H9 (cell line): ENCODE data around the gene MAPK14. TPM values are rescaled to one million over a fixed set of nuclear protein-coding genes. Genes with fewer than 3 reads are reported as not detected.

ENCODE experiments used
- DNase-seq: peaks from one replicate; pipeline ENCODE4 v3.0.0-alpha.2; 2017
- H2AFZ ChIP-seq: one replicate; pipeline ENCODE4 v1.6.1; 2013; ENCODE audit warnings: mild to moderate bottlenecking, low read length, control low read depth, moderate library complexity
- H2AK5ac ChIP-seq: 2 replicates; pipeline ENCODE4 v1.6.1; 2013; ENCODE audit warnings: low read length, control low read depth, mixed read lengths; ENCODE audit not compliant: insufficient read length
- H2BK120ac ChIP-seq: one replicate; pipeline ENCODE4 v1.6.1; 2013; ENCODE audit warnings: low read depth, mild to moderate bottlenecking, low read length, control low read depth, inconsistent platforms; ENCODE audit not compliant: poor library complexity, severe bottlenecking
- H2BK12ac ChIP-seq: 2 replicates; pipeline ENCODE4 v1.6.1; 2013; ENCODE audit warnings: low read length, control low read depth, mixed read lengths, low read depth; ENCODE audit not compliant: insufficient read length
- H2BK15ac ChIP-seq: 2 replicates; pipeline ENCODE4 v1.6.1; 2013; ENCODE audit warnings: low read depth, low read length, control low read depth
- H2BK20ac ChIP-seq: one replicate; pipeline ENCODE4 v1.6.1; 2013; ENCODE audit warnings: low read depth, mild to moderate bottlenecking, low read length, control low read depth, inconsistent platforms; ENCODE audit not compliant: poor library complexity, severe bottlenecking
- H2BK5ac ChIP-seq: 2 replicates; pipeline ENCODE4 v1.6.1; 2013; ENCODE audit warnings: low read length, control low read depth, mixed read lengths; ENCODE audit not compliant: insufficient read length
- H3K14ac ChIP-seq: 2 replicates; pipeline ENCODE4 v1.6.1; 2013; ENCODE audit warnings: low read length, control low read depth; ENCODE audit not compliant: insufficient read depth
- H3K18ac ChIP-seq: 2 replicates; pipeline ENCODE4 v1.6.1; 2013; ENCODE audit warnings: low read depth, mild to moderate bottlenecking, mixed read lengths, low read length, control low read depth; ENCODE audit not compliant: insufficient read length
- H3K23ac ChIP-seq: 2 replicates; pipeline ENCODE4 v1.6.1; 2013; ENCODE audit warnings: low read length, control low read depth, mixed read lengths, low read depth; ENCODE audit not compliant: insufficient read length
- H3K23me2 ChIP-seq: 2 replicates; pipeline ENCODE4 v1.6.1; 2013; ENCODE audit warnings: low read depth, mild to moderate bottlenecking, mixed read lengths, low read length, control low read depth; ENCODE audit not compliant: insufficient read length, poor library complexity, severe bottlenecking
- H3K27ac ChIP-seq: 2 replicates; pipeline ENCODE4 v1.5.1; 2013; ENCODE audit warnings: low read length, control low read depth, mixed read lengths, low read depth; ENCODE audit not compliant: insufficient read length
- H3K27me3 ChIP-seq: 2 replicates; pipeline ENCODE4 v1.6.1; 2013; ENCODE audit warnings: low read length, control low read depth, inconsistent platforms; ENCODE audit not compliant: insufficient read depth
- H3K4ac ChIP-seq: 2 replicates; pipeline ENCODE4 v1.6.1; 2013; ENCODE audit warnings: low read depth, mild to moderate bottlenecking, control low read depth, inconsistent platforms, low read length, moderate library complexity
- H3K4me1 ChIP-seq: 2 replicates; pipeline ENCODE4 v1.6.1; 2013; ENCODE audit warnings: low read length, control low read depth, inconsistent platforms; ENCODE audit not compliant: insufficient read depth
- H3K4me2 ChIP-seq: 2 replicates; pipeline ENCODE4 v1.6.1; 2013; ENCODE audit warnings: low read length, control low read depth, mixed read lengths; ENCODE audit not compliant: insufficient read length, insufficient read depth
- H3K56ac ChIP-seq: 2 replicates; pipeline ENCODE4 v1.6.1; 2013; ENCODE audit warnings: low read depth, mild to moderate bottlenecking, mixed read lengths, low read length, control low read depth; ENCODE audit not compliant: insufficient read length
- H3K79me1 ChIP-seq: 2 replicates; pipeline ENCODE4 v1.6.1; 2013; ENCODE audit warnings: low read depth, mild to moderate bottlenecking, moderate library complexity, low read length, control low read depth, inconsistent platforms; ENCODE audit not compliant: insufficient read depth, poor library complexity, severe bottlenecking
- H3K79me2 ChIP-seq: 2 replicates; pipeline ENCODE4 v1.6.1; 2013; ENCODE audit warnings: low read length, control low read depth, inconsistent platforms; ENCODE audit not compliant: insufficient read depth
- H3K9ac ChIP-seq: 2 replicates; pipeline ENCODE4 v1.6.1; 2013; ENCODE audit warnings: low read length, control low read depth, mixed read lengths; ENCODE audit not compliant: insufficient read length; ENCODE audit errors: extremely low read depth
- H3K9me3 ChIP-seq: one replicate; pipeline ENCODE4 v1.6.1; 2013; ENCODE audit warnings: low read depth, low read length, inconsistent platforms; ENCODE audit not compliant: control insufficient read depth
- H3T11ph ChIP-seq: one replicate; pipeline ENCODE4 v1.6.1; 2013; ENCODE audit warnings: mild to moderate bottlenecking, low read length, control low read depth, inconsistent platforms
- H4K20me1 ChIP-seq: one replicate; pipeline ENCODE4 v1.6.1; 2013; ENCODE audit not compliant: control insufficient read depth, insufficient read length, insufficient read depth
- H4K5ac ChIP-seq: 2 replicates; pipeline ENCODE4 v1.6.1; 2013; ENCODE audit warnings: low read depth, mild to moderate bottlenecking, mixed read lengths, low read length, control low read depth; ENCODE audit not compliant: insufficient read length
- H4K8ac ChIP-seq: replicated peaks from 2 replicates; pipeline ENCODE4 v1.6.1; 2013; ENCODE audit warnings: low read length, control low read depth, mixed read lengths, low read depth; ENCODE audit not compliant: insufficient read length
- H4K91ac ChIP-seq: 2 replicates; pipeline ENCODE4 v1.6.1; 2013; ENCODE audit warnings: low read depth, mild to moderate bottlenecking, moderate library complexity, mixed read lengths, low read length, control low read depth; ENCODE audit not compliant: insufficient read length
- H3K27ac Mint-ChIP-seq, 3 experiments: 2 replicates in 2 of 3; 3 replicates in 1 of 3; pipeline ENCODE4 v1.8.0; 2020 to 2021; ENCODE audit warnings: mixed read lengths in 3 of 3, mild to moderate bottlenecking in 1 of 3, moderate library complexity in 1 of 3
- H3K27me3 Mint-ChIP-seq: 2 replicates; pipeline ENCODE4 v1.8.0; 2021; ENCODE audit warnings: low read depth, mild to moderate bottlenecking, moderate library complexity, mixed read lengths
- H3K36me3 Mint-ChIP-seq, 3 experiments: 2 replicates in 2 of 3; 3 replicates in 1 of 3; pipeline ENCODE4 v1.8.0; 2020 to 2021; ENCODE audit warnings: low read depth in 3 of 3, mixed read lengths in 3 of 3; ENCODE audit not compliant: insufficient read depth in 1 of 3
- H3K4me1 Mint-ChIP-seq, 2 experiments: 2 replicates each; pipeline ENCODE4 v1.8.0; 2020; ENCODE audit warnings: mixed read lengths in 2 of 2
- H3K4me3 Mint-ChIP-seq, 2 experiments: 2 replicates in 1 of 2; 3 replicates in 1 of 2; pipeline ENCODE4 v1.8.0; 2020 to 2021; ENCODE audit warnings: mild to moderate bottlenecking in 2 of 2, mixed read lengths in 2 of 2, moderate library complexity in 1 of 2
- H3K9me3 Mint-ChIP-seq, 2 experiments: 2 replicates in 1 of 2; 3 replicates in 1 of 2; pipeline ENCODE4 v1.8.0; 2020; ENCODE audit warnings: mild to moderate bottlenecking in 2 of 2, mixed read lengths in 2 of 2, moderate library complexity in 1 of 2
- WGBS: extraction: QIAGEN DNeasy Blood & Tissue Kit; methylation state at CpG from one replicate; pipeline ENCODE4 v1.1.7; 2013; ENCODE audit warnings: missing lambda C conversion rate, low lambda C conversion rate, mixed read lengths; ENCODE audit not compliant: insufficient read length; ENCODE audit errors: extremely low coverage; 5-methylcytosine and 5-hydroxymethylcytosine counted together
- total RNA-seq: library from RNA; stranded (reverse); gene quantifications from 2 replicates; pipeline ENCODE4 v1.2.1, GENCODE V29; 2021
- TF ChIP-seq, protein P1 (sequence below): fragments of 200-600 bp; sonication (generic); conservative IDR thresholded peaks from 3 replicates; pipeline ENCODE4 v1.8.0; 2021; ENCODE audit warnings: antibody characterized with exemption, mild to moderate bottlenecking

The MAPK14 gene
- total RNA-seq, 1 experiment from 2014 or later: 40.5 TPM

GRCh38 chr6:36126553-36127458 is 99.2 kb downstream of the MAPK14 start:
- Histone ChIP-seq H3K27ac (no peak overlapping the region), H2BK120ac (no peak overlapping the region), H2BK15ac (no peak overlapping the region), H3K9ac (no peak overlapping the region), H3K23me2 (peaks cover 8% of the 10 kb centered on the region), H4K91ac (no peak overlapping the region), H3K9me3 (no peaks in the 10 kb centered on the region), H4K20me1 (no peaks in the 10 kb centered on the region), H3K4me1 (peaks cover 2% of the 10 kb centered on the region; the same call in 1 of the 2 replicates), H3K27me3 (no peaks in the 10 kb centered on the region; the same call in 1 of the 2 replicates), H3K14ac (no peak overlapping the region), H2AK5ac (no peak overlapping the region), H3K4me2 (no peak overlapping the region), H3K23ac (no peak overlapping the region), H2AFZ (no peak overlapping the region), H2BK20ac (no peak overlapping the region), H4K8ac (no peak overlapping the region), H3K79me1 (no peaks in the 10 kb centered on the region), H3K4ac (no peak overlapping the region), H3T11ph (no peak overlapping the region), H3K56ac (no peak overlapping the region), H4K5ac (no peak overlapping the region), H2BK12ac (no peak overlapping the region), H3K79me2 (no peaks in the 10 kb centered on the region), H2BK5ac (no peak overlapping the region), H3K18ac (no peak overlapping the region)
- Mint-ChIP-seq H3K27me3 (peaks cover 14% of the 10 kb centered on the region), H3K4me1 (peaks cover 19% of the 10 kb centered on the region in 2 experiments), H3K4me3 (no peak overlapping the region), H3K9me3 (peaks cover 0 to 2% of the 10 kb centered on the region in 2 experiments; a peak in 1 of 5 replicates), H3K36me3 (no peaks in the 10 kb centered on the region; a peak in 1 of 7 replicates), H3K27ac (no peak overlapping the region)
- TF ChIP-seq, protein P1, sequence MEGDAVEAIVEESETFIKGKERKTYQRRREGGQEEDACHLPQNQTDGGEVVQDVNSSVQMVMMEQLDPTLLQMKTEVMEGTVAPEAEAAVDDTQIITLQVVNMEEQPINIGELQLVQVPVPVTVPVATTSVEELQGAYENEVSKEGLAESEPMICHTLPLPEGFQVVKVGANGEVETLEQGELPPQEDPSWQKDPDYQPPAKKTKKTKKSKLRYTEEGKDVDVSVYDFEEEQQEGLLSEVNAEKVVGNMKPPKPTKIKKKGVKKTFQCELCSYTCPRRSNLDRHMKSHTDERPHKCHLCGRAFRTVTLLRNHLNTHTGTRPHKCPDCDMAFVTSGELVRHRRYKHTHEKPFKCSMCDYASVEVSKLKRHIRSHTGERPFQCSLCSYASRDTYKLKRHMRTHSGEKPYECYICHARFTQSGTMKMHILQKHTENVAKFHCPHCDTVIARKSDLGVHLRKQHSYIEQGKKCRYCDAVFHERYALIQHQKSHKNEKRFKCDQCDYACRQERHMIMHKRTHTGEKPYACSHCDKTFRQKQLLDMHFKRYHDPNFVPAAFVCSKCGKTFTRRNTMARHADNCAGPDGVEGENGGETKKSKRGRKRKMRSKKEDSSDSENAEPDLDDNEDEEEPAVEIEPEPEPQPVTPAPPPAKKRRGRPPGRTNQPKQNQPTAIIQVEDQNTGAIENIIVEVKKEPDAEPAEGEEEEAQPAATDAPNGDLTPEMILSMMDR: no peak
- DNase-seq: no peak
- no CpG with 5 or more reads among the region's 10 CpGs for WGBS
